Retina (tissue), 1 donor: ENCODE measurements around the gene RLIM.

ENCODE experiments used
- DNase-seq: peaks from one replicate; pipeline ENCODE4 v3.0.0-alpha.2; 2016

RLIM gene

GRCh38 chrX:74536152-74536831 lies 78.1 kb downstream of the RLIM start:
- DNase-seq: peak; percentile 89

GRCh38 chrX:74535408-74536151 lies 78.8 kb downstream of the RLIM start:
- DNase-seq: peak; percentile 71
